T-helper 1 cell (primary cell): ENCODE data around the gene COX10.
"Not testable (repeated sequence)": the region's sequence is repeated elsewhere in the genome, so short reads cannot be mapped to it uniquely, and the experiment has no call there.

Experiments used
- DNase-seq, 5 donors: peaks; one replicate each; pipeline ENCODE4 v3.0.0-alpha.2; 2012 to 2020

COX10 gene

DNA sequence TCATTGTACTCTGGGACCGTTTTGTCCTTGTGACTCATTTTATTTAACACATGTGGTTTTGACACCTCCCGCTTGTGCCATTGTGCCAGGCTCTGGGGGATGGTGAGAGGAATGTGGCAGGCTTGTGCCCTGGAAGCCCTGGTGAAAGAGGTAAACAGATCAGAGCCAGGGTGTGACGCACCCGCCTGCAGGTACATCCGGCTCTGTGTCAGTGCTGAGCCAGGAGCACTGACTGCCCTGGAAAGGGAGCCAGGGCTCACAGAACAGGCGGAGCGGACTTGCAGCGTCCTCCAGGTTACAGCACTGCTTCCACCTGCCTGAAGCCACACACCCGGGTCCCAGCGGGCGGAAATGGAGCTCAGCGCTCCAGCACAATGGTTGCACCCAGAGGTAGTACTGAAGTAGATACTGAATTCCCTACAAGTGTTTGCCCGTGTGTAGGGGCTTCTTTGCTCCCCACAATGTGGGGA lies 136.7 kb downstream of the COX10 start:
- peak; percentile 31 to 88 (median 60) for DNase-seq

DNA sequence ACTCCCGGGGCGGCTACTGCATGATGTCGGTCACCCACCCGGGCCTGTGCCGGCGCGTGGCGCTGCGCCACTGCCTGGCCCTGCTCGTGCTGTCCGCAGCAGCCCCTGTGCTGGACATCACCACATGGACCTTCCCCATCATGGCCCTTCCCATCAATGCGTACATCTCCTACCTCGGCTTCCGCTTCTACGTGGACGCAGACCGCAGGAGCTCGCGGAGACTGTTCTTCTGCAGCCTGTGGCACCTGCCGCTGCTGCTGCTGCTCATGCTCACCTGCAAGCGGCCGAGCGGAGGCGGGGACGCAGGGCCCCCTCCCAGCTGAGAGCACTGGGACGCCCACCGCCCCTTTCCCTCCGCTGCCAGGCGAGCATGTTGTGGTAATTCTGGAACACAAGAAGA lies 137.6 kb downstream of the COX10 start:
- no peak for DNase-seq

DNA sequence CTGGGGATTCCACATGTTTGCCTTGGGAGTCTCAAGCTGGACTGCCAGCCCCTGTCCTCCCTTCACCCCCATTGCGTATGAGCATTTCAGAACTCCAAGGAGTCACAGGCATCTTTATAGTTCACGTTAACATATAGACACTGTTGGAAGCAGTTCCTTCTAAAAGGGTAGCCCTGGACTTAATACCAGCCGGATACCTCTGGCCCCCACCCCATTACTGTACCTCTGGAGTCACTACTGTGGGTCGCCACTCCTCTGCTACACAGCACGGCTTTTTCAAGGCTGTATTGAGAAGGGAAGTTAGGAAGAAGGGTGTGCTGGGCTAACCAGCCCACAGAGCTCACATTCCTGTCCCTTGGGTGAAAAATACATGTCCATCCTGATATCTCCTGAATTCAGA lies 138.5 kb downstream of the COX10 start:
- DNase-seq: no peak

DNA sequence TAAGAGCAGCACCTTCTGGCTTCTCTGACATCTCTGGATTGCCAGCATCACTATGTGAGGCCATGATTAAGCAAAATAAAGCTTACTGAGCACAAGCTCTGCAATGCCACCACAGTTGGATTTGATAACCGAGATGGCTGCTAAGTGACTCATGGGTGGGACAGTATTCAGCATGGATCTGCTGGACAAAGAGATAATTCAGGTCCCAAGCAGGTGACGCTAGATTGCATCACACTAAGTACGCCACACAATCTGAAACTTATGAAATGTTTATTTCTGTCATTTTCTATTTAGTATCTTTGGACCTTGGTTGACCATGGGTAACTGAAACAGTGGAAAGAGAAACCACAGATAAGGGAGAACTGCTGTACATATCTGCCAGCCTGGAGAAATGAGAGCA lies 139.9 kb downstream of the COX10 start:
- DNase-seq: no peak

DNA sequence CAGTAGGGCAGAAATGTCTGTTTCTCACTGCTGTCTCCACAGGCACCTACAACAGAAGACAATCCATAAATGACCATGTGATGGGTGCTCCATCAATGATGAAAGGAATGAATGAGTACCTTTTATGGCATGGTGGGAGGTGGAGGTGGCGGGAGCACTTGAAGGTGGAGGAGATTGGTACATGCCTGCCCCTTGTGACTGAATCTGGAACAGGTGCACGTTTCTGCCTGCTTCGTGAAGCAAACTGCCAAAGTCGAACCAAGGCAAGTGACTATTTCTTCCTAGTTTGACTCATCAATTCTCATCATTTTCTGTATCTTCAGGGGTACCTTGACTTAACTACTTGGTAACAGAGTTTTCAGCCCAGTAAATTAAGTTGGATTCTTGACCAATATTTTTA lies 141.9 kb downstream of the COX10 start:
- DNase-seq: peak in 1 of 5 donors; percentile 34

DNA sequence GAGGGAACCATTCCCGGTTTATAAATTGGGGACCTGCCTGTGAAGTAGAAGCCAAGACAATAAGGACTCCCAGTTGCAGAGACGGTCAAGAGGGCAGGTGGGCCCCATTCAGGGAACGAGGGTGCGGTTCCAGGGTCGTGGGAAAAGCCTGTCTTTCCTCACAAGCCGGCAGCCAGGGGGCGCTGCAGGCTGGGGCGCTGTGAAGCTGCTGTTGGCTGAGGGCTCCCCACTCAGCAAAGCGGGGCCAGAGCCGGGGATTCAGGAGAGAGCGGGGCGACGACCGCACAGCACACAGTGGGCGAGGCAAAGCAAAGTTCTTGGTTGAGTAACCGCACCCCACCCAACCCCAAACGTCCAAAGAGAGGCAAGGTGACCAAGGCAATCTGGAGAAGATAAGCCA lies 142.5 kb downstream of the COX10 start:
- peak in 1 of 5 donors; percentile 19 for DNase-seq

DNA sequence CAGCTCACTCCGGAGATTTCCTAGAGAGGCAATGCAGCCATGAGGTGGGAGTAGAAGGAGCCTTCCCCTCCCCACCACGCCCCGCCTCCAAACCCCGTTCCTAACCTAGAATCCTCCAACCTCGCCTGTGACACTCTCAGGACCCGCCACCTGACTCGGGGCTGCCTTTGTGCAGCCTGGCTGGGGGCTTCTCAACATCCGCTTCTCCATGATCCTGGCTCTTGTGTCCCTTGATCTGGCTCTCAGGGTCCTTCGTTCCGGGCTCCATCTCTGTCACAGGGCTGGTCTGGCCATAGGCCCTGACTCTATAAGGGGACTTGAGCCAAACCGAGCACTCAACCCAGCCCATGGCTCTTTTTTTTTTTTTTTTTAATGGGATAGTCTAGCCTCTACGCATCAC lies 143.1 kb downstream of the COX10 start:
- no peak for DNase-seq

DNA sequence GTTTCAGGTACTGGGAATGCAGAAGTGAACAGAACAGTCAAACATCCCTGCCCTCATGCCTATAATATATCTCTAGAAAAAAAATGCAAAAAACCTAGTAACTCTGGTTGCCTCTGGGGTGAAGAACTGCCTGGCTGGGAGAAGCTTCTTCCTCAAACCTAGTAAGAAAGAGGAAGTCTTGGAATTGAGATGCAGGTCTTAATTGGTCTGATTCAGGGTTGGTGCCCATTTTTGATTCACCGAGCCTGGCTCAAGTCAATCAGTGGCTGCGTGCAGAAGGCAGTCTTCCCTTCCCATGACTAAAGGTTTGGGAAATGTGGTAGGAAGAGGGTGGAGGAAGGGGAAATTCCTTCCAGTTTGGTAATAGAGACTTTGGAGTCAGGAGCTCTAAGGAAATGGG lies 145.0 kb downstream of the COX10 start:
- DNase-seq: no peak

DNA sequence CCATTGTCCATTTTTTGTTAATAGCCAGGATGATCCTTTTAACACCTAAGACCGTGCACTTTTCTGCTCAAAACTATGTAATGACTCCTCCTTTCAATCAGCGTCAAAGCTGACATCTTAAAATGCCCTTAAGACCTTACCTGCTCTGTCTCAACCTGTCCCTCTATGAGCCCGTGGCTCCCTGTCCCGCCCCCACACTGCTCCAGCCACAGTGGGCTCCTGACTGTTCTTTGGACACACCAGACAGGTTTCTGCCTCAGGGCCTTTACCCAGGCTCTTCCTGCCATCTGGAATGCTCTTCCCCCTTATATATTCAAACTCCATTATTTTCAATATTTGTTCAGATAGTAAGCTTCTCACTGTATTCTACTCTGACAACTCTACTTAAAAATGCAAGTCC lies 153.3 kb downstream of the COX10 start:
- no peak for DNase-seq

DNA sequence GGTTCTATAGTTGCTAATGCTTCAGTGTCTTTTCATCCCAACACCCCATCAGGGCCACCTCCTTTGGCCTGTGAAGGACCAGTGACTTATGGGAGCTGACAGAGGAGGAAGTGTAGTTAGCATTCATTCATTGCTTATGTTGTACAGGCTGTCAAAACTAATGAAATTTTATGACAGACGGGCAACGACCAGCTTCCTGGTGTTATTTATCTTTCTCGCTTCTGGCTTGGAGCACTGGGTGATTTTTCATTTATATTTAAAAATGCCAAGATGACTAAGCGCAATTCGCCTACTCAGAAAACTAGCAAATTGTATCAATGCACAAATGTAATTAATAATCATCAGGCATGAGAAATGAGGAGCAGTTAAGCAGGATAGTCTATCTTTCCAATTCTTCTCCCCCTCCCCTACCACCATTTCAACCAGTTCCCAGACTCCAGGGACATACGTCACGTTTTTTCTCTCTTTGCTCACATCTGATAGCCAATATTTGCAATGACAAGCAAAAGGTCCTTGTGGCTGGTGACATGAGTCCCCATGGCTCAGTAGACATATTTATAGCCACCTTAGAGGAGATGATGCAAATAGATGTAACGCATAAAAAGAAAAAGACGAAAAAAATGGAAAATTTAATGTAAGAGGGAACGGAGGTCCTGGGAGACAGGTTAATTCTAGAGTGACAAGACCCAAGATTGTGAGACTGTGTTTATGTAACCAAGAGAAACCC lies 156.1 kb downstream of the COX10 start:
- DNase-seq: no peak

DNA sequence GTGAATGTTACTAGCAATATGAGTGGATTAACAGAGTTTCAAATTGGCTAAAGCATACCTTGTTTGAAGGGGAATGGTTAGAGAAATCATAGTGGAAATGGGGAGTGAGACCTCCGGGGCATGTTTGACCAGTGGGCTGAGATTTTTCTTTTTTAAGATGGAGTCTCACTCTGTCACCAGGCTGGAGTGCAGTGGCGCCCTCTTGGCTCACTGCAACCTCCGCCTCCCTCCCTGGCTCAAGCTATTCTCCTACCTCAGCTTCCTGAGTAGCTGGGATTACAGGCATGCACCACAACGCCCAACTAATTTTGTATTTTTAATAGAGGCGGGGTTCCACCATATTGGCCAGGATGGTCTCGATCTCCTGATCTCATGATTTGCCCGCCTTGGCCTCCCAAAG lies 157.7 kb downstream of the COX10 start:
- no peak for DNase-seq

DNA sequence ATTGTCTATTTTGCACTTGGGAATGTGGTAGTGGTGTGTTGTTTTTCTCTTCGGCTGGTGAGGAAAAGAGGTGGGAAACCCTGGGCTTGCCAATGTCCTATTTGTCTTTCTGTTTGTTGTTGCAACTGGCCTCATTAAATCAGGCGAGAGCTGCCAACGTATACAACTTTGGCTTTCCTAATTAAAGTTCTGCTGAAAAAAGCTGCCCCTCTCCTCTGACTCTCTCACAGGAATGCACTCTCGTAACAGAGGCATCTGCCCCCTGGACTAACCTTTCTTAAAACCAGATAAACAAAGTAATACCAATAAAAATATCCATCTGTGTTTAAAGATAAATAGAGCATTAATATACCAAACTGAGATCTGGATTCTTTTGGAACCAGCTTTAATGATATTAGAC lies 159.6 kb downstream of the COX10 start:
- DNase-seq: no peak

DNA sequence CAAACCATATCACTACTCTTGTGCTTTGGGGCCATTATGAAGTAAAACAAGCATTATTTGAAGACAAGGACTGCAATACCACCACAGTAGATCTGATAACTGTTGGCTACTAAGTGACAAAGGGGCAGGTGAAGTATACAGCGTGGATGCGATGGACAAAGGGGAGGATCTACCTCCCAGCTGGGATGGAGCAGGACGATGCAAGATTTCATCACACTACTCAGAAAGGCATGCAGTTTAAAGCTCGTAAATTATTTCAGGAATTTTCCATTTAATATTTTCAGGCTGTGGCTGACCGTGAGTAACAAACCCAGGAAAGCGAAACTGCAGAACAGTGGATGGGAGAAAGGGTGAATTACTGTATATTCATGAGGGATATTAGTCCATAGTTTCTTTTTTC lies 161.9 kb downstream of the COX10 start:
- DNase-seq: not testable (repeated sequence)

DNA sequence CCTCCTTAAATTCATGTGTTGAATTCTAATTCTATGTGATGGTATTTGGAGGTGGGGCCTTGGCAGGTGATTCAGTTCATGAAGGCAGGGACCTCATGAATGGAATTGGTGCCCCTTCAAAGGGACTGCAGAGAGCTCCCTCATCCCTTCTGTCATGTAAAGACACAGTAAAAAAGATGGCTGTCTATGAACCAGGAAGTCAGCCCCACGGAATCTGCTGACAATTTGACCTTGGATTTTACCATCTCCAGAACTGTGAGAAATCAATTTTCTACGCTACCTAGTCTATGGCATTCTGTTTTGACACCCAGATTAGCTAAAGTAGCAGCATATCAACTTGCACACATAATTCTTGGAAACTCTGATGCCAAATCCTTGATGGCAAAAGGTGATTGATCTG lies 165.7 kb downstream of the COX10 start:
- DNase-seq: not testable (repeated sequence)

DNA sequence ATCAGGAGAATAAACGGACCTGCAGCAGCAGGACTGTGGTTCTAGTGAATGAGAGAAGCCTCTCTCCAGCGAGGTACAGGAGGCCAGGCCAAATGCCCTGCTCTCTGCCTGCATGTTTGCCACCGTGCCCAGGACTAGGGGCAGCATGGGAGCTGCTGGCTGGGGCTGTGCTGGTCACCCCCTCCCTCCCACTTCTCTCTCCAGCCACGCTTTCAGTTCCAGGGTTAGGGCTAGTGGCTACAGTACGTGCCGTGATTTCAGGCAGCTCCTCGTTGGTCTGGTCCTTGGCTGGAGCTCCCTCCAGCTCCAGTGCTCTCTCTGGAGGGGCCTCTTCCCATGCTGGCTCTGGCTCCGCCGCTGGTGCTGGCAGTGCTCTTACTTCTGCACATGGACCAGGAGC lies 166.7 kb downstream of the COX10 start:
- not testable (repeated sequence) for DNase-seq

DNA sequence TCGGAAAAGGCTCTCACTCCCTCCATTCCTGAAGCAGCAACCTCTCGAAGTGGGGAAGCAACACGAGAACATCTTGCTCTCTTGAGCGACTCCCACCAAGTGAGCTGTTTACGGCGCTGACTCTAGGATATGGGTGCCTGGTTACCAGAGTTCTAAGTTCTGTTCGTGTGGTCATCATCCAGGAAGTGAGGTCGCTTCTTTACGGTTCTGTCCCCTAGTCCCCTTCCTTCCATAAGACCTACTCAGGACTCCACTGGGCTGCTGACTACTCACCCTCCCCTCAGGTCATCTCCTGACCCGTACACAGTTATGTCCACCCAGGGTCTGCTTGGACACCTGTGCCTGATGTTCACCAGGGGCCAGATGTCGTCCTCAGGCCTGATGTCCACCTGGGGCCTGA lies 167.5 kb downstream of the COX10 start, which contains the start of gene CDRT15:
Gene CDRT15, minus strand, starts transcription at position 101 of the 400 bp plus-strand sequence. Its CDS starts 29 bp downstream, at position 72.
- DNase-seq: not testable (repeated sequence)

DNA sequence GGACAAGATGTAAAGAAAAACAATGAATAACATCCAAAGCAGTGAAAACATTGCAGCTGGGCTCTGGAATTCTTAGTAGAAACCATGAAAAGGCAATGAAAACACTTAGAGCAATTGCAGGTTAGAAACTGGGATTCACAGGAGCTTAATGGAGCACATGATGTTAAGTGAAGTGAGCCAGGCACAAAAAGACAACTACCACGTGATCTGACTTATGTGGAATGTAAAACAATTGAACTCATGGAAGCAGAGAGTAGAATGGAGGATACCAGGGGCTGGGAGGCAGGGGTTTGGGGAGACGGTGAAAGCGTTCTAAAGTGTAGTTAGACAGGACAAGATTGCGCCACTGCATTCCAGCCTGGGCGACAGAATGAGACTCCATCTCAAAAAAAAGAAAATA lies 170.0 kb downstream of the COX10 start:
- not testable (repeated sequence) for DNase-seq

DNA sequence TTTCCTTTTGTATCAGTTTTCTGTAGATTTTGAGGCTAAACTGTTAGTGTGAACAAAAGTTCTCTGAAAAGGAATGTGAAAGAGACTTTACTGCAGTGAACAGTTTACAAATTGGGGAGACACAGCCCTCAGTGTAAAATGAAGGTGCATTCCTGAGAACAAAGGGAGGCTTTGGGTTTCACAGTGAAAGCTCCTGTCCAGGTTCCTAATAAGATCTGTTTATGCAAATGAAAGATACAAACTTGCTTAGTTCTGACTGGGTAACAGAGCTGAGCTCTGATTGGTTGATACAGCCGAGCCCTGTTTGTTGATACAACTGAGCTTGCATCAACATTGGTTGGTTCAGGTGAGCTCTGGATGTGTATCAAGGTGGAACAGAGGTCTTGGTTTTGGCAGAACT lies 175.7 kb downstream of the COX10 start:
- DNase-seq: no peak

DNA sequence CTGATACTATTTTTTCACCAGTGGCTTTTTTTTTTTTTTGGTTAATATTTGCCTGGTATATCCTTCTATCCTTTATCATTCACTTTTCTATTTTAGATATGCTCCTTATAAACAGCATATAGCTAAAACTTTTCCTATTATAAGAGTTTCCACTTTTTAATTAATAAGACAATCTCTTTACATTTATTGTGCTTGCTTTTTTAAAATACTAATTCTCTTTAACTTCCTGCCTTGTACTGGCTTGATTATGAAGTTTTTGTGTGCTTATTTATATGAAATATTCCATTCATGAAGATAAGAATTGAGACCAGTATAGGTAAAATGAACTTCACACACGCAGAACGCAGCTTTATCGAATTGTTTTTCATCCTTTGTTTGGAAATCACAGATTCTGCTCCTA lies 176.3 kb downstream of the COX10 start:
- DNase-seq: no peak
